GM10248 (cell line): ENCODE measurements around the gene IGSF11.

ENCODE experiments used
- CTCF ChIA-PET: fragments of 300-600 bp; sonication (Branson Sonifier 250); formaldehyde crosslinking; extraction: SDS; loops from one replicate; lab custom pipeline; 2021; ENCODE audit warnings: antibody characterized with exemption; lab: Yijun Ruan, JAX
- POLR2A ChIA-PET: fragments of 350-650 bp; sonication (Branson Sonifier 250); formaldehyde crosslinking; extraction: SDS; loops from one replicate; lab custom pipeline; 2020; ENCODE audit warnings: antibody characterized with exemption; lab: Yijun Ruan, JAX
- DNase-seq: peaks from one replicate; pipeline ENCODE4 v3.0.0; 2012; ENCODE audit errors: extremely low spot score
- TF ChIP-seq, protein P1 (sequence below): IDR thresholded peaks from 2 replicates; pipeline ENCODE4 v1.5.1; 2012; ENCODE audit warnings: mild to moderate bottlenecking, low read depth; ENCODE audit errors: extremely low read depth, missing control alignments, control extremely low read depth

Gene IGSF11

DNA sequence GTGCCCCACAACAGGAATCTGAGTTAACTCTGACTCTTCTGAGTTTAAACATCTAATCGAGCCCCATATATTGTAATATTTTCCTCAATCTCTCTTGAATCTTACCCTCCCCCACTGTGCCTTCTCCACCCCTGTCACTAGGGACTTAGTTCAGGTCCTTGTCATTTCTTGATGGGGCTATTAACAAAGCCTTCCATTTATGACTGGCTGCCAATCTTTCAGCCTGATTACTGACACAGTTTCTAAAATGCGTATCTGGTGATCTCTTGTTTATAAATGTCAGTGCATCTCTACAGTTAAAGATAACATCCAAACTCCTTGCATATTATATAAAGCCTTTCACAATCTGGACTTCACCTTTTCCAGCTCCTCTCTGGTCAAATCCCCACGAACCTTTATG is 124.3 kb downstream of the IGSF11 start:
- TF ChIP-seq, protein P1, sequence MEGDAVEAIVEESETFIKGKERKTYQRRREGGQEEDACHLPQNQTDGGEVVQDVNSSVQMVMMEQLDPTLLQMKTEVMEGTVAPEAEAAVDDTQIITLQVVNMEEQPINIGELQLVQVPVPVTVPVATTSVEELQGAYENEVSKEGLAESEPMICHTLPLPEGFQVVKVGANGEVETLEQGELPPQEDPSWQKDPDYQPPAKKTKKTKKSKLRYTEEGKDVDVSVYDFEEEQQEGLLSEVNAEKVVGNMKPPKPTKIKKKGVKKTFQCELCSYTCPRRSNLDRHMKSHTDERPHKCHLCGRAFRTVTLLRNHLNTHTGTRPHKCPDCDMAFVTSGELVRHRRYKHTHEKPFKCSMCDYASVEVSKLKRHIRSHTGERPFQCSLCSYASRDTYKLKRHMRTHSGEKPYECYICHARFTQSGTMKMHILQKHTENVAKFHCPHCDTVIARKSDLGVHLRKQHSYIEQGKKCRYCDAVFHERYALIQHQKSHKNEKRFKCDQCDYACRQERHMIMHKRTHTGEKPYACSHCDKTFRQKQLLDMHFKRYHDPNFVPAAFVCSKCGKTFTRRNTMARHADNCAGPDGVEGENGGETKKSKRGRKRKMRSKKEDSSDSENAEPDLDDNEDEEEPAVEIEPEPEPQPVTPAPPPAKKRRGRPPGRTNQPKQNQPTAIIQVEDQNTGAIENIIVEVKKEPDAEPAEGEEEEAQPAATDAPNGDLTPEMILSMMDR: no peak
- CTCF ChIA-PET: interaction anchor here (5.3 kb wide), 1 partner anchor 27 kb away, joined by 35 read pairs; no protein-coding TSS in a partner anchor
- POLR2A ChIA-PET: no interaction called here
- DNase-seq: no peak

DNA sequence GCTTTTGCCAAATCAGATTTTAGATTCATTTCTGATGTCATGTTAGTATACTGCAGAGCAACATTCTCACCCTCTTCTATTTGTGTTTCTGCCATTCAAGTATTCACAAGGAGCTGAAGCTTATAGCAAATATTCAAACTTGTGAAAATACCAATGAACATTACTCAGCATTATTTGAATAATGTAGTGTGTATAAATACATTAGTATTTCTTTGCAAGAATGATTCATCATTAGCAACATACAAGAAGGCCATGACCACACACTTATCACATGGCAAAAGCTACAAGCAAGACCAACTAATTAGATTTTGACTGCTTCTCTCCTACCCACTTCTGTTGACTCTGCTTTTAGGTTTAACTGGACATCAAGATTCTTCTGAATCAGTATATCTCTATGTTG is 124.9 kb downstream of the IGSF11 start:
- ChIA-PET POLR2A (no interaction called here), CTCF (interaction anchor here (5.3 kb wide), 1 partner anchor 26 kb away, joined by 35 read pairs; no protein-coding TSS in a partner anchor)
- TF ChIP-seq, protein P1: no peak
- DNase-seq: no peak

DNA sequence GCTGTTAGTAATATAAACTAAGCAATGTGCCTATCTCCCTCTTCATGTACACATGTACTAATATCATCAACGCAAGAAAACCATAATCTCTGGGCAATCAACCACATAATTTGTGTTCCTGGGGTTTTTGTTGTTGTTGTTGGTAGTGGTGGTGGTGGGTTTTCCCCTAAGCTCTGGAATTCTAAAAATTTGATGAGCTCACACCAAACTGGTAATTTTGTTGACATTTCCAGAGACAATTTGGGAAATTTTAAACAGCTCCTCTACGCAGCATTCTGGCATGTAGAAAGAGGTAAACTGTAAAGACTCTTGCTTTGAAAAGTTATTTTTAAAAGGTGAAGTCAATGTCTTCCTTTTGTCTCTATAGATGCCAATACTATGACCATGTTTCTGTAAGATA is 126.7 kb downstream of the IGSF11 start:
- ChIA-PET POLR2A (no interaction called here), CTCF (interaction anchor here (0.5 to 5.3 kb wide), 3 partner anchors 24 to 532 kb away, joined by 3 to 35 read pairs (median 3); no protein-coding TSS in a partner anchor)
- DNase-seq: no peak
- TF ChIP-seq, protein P1: no peak

DNA sequence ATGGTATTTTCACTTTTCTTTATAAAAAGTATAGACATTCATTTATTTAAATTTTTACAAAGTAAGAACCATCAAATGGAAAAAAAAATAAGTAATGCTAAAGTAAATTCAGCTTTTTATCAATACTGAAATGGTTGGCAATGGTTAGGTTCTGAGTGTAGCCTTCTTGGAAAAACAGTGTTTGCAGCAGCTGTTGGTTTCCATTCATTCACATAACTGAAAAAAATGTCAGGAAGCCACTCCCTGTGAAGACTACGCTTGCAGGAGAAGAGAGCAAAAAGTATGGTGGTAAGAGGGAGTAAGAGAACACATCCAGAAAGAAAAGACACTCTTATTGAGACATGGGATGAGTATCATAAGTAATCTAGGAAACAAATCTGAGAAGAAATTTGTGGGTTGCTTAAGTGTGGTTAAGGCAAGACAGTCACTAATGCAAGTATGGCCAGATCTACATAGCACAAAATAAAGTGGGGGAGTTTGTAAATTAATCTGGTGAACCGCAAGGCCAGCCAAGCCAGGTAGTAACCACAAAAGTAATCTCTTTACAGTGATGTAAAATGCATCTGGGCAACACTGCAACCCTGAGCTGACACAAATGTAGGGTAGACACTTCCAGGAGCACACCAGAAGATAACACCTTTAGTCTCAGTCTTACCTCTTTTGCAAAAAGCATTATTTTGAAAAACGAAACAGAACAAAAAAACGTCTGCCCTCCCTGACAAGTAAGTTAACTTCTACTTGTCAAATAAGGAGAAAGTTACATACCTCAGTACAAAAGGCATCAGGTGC is 133.7 kb downstream of the IGSF11 start:
- TF ChIP-seq, protein P1: no peak
- ChIA-PET POLR2A (no interaction called here), CTCF (interaction anchor here (1.2 kb wide), 1 partner anchor 17 kb away, joined by 3 read pairs; no protein-coding TSS in a partner anchor)
- DNase-seq: no peak

DNA sequence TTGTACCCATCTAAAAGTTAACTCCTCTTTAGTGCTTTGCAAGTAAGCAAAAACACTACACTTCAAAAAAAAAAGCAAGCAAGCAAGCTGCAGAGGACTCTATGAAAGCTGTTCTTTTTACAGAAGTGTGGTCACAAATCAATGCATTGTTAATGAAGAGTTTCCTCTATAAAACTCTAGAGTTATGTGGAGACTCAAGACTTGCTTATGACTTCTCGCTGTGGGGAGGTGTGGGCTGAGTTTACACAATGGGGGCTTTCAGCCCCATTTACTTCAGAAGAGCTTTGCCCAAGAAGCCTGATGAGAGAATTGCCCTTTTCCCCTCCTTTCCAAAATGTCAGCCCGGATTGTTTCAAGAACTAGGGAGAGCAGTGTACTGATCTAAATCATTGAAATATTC is 144.4 kb downstream of the IGSF11 start:
- TF ChIP-seq, protein P1: no peak
- ChIA-PET POLR2A (no interaction called here), CTCF (interaction anchor here (1.6 kb wide), 1 partner anchor 145 kb away, joined by 6 read pairs; the partner anchor contains the start of gene IGSF11)
- no peak for DNase-seq

DNA sequence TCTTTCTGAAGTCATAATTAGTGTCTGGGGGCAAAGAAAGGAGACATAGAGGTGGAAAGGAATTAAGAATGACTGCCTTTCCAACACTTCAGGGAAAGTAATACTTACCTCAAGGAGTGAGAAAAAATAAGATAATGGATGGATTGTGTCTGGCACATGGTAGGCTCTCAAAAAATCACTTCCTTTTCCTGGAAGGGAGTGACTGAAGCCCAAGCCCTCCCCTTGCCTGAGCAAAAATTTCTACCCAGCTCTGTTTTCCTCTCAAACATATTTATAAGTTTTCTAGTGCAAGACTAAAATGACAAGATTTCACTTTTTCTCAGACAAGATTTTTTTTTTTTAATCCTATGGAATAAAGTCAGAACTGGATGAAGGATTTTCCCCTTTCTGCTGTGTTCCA is 145.0 kb downstream of the IGSF11 start:
- TF ChIP-seq, protein P1: no peak
- POLR2A ChIA-PET: no interaction called here
- CTCF ChIA-PET: no interaction called here
- no peak for DNase-seq
